Tongue (tissue), 2 donors: ENCODE data around the gene IL1RL2. TPM values are rescaled to one million over a fixed set of nuclear protein-coding genes. Genes with fewer than 3 reads are reported as not detected.

ENCODE experiments used
- DNase-seq: peaks from one replicate; pipeline ENCODE4 v3.0.0-alpha.2; 2015
- total RNA-seq: library from RNA; depleted of rRNA; stranded (reverse); fragments of >200 nt; gene quantifications from one replicate; pipeline ENCODE4 v1.2.3, GENCODE V29; 2014

The IL1RL2 gene
- total RNA-seq = 2.8 TPM

DNA sequence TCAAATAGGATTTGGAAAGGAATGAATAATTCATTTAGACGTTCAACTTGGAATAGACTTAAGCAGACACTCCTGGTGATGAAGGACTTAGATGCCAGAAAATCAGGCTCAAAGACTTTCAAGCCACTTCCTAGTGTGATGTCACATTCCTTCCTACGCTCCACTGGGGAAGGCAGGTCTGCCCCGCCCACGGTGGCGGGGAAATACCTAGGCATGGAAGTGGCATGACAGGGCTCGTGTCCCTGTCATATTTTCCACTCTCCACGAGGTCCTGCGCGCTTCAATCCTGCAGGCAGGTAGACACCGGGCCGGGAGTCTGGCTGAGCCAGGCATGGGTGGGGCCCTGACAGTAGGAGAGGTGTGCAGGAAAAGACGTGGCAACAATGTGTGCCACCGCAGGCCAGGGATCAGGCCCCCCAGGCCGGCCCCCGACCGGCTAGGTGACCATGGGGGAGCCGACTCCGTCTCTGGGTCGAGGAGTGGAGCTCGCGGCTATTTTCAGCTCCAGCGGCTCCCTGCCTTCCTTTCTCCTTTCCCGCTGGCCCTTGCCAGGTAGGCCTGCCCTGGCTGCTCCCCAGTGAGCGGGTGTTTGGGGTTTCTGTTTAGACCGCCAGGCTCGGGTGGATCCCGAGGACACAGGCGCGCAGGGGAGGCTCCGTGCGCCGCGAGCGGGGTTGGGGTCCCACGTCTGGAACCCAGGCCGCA, at the start of gene IL1RL2:
IL1RL2 (plus strand) TSS at position 233 of the 705 bp plus-strand sequence. CDS start 845 bp downstream, outside the sequence.
- peak; percentile 30 for DNase-seq

DNA sequence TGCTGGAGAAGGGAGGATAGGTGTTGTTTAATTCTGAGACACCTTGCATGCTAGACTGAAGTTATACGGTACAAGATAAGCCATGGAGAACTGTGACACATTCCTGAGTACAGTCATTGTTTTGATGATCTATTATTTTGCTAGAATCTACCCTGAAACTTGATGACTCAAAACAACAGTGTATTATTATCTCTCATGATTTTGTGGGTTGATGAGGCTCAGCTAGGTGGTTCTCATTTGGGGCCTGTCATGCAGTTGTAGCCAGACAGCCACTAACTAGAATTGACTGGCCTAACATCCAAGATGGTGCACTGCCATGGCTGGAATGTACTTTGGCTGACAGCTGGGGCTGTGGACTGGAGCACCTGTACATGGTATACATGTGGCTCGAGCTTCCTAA, 49.7 kb upstream of the IL1RL2 start:
- DNase-seq = no peak

DNA sequence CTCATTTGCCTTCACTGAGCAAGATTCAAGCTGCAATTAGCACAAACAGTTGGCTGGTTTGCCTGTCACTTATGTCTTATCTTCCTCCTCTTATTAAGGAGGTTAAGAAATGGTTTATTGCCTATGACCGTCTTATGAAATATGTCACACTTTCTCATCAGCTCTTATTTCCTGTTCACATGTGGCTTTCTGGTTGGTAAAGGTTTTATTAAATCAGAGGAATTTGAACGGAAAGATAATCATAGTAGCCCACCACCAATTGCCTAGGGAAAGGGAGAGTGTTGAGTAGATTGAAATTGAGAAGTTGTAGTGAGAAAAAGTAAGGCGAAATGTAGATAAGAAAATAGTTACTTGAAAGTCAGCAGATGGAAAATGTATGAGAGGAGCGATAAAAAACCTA, 48.5 kb upstream of the IL1RL2 start:
- DNase-seq = no peak

DNA sequence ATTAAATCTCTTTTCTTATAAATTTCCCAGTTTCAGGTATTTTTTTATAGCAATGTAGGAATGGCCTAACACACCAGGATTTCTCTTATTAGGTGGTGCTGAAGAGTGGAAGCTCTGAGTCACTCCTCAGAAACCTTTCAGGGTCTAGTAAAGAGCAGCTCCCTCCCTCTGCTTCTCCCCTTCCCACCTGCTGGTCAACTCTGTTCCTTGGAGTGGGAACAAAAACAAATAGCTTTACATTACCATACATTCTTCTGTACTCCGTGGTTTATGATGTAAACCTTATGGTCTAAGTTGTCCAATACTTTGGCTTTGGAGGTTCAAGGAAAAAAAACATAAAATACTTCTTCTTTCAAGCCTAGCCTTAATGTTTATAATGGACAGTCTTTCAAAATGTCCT, 47.0 kb upstream of the IL1RL2 start:
- DNase-seq = no peak

DNA sequence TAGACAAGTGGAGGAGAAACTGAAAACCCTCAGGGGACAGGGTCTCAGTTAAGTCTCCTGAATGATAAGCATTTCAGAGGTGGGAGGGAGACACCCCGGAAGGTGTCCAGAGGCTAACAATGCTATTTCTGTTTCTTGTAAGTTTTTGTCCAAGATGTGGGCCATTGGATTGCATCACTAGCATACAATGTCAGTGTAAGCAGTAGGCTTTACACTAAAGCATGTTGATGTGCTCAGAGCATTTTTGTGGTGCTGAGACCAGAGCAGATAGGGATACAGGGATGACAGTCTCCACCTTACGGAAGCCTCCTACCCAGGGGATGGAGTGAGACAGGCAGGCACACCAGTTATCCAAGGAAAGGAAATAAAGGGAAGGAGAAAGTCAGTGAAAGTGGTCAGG, 46.4 kb upstream of the IL1RL2 start:
- no peak for DNase-seq

DNA sequence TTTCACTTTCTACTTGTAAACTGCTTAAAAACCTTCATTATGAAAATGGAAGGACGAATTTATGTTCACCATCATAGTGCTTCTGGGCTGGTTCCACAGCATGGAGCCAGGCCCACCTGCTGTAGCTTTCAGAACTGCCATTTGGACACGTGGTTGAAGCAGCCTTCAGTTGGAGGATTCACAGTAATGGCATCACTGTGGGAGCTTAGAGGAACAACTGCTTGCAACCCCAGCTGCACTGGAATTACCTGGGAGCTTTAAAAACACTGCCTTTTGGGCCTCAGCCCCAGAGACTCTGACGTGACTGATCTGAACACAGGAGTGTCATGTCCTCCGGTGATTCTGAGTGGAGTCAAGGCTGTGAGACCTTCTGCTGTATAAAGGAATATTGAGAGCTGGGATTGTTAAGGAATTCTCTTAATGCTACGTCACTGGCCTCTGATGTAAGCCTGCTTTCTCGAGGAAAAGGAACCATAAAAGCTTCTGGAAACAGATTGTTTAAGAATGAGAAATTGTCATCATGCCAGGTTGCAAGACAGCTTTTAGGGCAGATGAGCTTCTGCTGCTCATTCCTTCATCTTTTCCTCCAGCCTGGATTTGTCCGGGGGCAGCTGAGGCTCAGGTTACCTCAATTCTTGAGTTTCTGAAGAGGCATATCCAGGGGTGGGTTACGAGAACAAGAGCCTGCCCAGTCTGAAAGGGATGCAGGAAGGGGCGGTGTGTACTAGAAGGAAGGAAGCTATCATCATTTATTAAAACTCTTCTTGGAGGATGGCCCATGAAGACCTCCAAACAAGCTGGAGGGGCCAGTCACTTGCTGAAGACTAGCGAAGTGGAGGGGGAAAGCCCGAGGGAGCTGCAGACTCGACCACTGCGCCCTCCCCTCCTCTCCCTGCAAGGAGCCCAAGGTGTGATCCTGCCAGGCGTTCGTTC, 45.5 kb upstream of the IL1RL2 start:
- DNase-seq = peak; percentile 63

DNA sequence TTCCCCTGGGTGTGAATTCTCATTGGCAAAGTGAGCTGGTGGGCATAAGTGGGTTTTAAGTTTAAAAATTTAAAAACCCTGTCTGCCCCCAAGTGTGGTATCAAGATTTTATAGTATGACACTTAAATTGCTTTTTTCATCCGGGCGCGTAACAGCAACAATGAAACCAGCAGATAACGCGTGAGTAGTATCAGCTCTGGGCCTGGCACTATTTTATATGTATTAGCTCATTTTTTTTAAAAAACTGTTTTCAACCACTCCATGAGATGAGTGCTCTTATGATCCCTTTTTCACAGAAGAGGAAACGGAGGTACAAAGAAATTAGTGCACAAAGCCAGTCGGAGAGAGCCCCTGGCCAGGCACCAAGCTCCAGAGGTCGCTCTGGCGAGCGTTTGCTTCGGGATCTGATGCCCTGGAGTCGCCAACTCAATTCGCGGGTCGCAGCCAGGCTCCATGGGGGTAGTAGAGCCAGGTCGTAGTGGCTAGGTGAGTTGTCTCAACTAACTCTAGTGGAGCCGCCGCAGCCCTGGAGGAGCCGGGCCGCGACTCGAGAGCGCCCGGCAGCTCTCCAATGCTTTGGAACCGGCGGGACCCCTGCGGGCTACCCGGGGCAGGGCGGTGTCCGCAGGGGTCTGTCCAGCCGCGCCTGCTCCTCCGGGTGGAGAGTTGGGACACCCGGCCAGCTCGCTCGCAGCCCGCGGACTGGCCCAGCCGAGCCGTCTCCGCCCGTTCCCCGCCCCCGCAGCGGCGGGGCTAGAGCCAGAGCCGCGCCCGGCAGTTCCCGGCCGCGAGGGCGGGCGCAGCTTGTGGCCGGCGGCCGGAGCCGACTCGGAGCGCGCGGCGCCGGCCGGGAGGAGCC, 44.6 kb upstream of the IL1RL2 start, which contains the start of gene IL1R1:
IL1R1 (plus strand) TSS at position 777 of the 859 bp plus-strand sequence. CDS start 14,979 bp downstream, outside the sequence.
- peak; percentile 85 for DNase-seq

DNA sequence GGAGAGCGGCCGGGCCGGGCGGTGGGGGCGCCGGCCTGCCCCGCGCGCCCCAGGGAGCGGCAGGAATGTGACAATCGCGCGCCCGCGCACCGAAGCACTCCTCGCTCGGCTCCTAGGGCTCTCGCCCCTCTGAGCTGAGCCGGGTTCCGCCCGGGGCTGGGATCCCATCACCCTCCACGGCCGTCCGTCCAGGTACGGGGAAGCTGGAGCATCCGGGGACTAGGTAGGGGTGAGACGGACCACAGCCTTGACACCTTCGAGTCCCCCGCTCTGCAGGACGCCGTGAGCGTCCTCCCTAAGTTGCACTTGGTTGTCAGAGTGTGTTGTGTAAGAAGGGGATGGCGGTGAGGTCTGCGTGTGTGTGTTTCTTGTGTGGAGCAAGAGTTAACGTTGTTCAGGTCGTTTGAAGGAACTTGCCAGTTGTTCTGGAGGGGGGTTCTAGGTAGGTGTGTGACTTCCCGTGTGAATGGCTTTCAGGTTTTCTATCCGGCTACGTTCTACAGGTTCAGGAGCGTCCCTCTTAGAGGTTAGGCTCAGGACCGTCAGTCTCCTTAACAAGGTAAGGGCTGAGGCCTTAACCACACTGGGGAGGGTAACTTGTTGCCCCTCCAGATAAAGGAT, 43.9 kb upstream of the IL1RL2 start:
- DNase-seq = peak; percentile 46

DNA sequence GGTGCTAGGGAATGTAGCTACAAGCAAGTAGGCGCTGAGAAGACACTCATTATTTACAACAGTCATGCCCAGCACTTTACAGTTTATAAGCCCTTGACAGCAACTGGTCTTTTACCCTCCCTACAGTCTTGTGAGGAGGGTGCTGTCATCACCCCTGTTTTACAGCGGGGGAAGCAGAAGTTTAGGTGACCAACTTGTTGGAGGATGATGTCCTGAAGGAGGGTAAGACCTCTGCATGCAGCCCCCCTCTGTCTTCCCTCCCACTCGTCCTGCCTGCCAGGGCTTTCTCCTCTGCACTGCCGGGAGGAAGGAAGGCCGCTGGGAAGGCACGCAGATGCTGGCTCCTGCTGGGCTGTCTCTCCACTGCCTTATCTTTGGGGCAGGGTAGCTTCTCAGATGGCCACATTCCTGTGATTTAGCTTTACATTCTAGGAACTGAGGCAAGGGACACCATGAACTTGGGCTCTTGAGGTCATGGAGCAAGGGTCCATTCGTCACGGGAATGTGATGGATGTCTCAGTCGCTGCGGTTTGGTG, 43.3 kb upstream of the IL1RL2 start:
- peak; percentile 24 for DNase-seq

DNA sequence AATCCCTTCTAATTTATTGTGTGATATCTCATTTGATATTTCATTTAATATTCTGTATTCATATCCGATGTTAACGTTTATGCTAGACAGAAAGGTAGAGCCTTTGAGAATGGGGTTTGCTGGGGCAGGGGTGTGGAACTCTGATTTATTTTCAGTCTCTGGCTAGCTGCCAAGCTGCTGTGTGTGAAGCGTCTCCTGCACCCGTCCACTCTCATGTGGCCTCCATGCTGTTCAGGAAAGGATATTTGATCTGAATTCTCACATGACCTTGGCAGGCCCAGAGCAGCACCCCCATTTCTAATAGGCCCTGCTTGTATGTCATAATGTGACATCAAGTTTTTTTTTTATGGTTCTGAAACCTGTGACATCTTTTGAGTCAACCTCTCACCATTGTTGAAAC, 42.7 kb upstream of the IL1RL2 start:
- DNase-seq = peak; percentile 51

DNA sequence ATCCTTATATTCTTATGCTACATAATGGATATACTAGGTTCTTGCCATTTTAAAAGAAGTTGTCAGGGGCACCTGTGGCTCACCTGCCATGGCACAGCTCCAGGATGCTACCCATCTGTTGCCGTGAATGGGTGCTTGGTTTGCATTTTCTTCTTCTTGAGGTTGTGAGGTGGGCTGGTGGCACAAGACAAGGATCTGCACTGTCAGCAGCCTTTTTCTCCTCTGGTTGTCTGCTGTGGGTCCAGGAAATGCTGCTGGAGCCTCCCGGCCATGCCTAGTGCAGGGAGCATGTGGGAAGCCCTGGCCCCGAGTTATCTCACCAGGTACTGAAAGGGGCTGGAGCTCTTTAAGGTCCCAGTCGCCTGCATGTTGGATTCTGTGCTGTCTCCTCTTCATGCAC, 41.7 kb upstream of the IL1RL2 start:
- DNase-seq = no peak

DNA sequence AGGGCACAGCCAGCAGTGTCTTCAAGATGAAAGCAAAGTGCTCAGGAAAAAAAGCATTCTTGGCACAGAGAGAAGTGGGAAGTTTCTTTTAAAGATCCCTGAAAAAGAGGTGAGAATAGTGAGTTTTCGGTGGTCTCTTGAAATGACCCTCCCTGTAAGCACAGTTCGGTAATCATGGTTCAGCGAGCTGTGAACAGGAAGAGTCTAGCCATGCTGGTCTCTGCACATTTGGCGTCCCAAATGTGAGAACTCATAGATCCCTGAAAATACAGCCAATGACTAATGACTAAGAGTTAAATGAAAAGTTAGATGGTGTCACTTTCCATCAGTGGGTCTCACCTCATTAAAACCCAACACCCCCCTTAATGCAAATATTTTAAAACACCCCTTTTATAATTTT, 40.9 kb upstream of the IL1RL2 start:
- DNase-seq = no peak

DNA sequence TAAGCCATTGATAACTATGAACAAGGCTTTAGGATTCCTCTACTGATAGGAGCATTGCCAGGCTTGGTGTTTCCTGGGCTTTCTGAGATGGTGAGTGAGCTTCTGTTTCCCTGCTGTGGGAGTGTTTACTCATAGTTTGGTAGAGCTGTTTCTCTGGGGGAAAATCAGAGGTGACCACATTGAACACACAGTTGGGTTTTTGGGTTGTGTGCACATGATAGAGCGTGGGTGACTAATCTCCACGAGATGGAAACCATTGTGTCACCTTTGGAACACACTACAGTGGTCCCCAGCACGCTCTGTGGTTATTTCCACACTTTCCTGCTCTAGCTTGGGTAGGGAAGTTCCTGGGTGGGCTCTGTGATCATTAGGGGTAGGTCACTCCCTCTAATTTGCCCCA, 38.9 kb upstream of the IL1RL2 start:
- DNase-seq = no peak

DNA sequence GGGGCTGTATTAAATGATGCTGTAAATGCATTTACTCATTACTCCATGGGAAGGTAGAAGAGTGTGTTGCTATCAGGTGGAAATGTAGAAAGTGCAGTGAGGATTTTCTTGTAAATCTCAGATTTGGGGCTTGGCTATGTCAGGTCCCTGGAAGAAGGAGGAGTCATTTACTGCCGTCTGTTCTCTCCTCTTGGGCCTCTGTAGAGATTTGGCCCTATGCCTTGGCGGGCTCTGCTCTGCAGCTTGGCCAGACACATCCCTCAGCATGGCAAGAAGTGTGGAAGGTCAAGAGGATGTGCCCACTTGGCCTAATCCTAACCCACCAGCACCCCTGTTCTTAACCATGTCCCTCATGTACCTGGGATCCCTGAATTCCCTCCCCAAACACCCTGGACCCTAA, 37.6 kb upstream of the IL1RL2 start:
- DNase-seq = no peak

DNA sequence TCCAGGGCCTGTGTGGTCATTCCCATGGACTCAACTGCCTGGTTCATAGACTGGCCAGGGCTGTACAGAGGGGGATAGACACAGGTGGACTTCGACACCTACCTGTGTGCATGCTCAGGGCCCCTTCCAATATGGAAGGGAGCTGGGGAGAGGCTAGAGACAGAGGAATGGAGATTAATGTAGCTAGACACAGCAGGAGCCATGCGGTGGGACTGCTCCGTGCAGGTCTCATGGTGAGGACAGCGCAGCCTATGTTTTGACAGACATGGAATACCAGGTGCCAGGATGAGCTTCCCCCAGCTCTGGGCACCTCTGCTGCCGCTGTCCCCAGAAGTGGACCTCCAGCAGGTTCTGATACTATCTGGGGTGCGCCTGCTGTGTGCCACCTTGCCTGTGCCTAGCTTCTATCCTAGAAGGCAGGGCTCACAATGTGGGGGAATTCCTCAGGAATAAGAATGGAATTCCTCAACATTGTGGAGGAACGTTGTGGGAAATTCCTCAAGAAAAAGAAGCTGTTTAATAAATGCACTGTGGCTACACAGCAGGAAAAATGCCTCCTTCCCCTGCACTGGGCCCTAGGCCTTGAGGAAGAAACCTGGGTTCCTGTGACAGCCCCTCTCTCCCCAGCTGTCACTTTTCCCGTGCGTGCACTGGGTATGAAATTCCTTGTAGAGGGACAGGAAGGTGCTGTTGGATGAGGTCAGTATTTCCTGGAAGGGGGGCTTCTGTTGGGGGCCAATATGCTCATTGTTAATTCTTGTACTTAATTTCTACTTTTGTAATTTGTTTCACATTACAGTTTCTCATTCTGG, 37.0 kb upstream of the IL1RL2 start:
- DNase-seq = no peak

DNA sequence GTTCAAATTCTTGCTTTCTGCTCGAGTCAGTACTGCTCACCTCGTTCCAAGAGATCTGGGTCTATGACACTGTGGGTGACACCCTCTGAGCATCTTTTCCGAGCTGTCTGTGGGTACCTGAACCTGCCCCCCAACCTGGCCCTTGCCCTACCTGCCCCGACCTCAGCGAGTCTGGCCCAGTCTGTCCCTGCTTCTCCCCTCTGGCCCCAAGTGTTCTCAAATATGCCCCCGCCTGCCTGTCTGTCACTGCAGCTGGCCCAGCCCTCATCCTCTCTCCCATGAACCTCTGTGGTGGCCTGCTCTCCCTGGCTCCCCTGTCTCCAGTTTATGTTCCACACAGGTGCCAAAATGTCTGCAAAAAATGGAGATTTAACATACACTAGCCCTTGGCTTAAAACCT, 32.5 kb upstream of the IL1RL2 start:
- DNase-seq = no peak

DNA sequence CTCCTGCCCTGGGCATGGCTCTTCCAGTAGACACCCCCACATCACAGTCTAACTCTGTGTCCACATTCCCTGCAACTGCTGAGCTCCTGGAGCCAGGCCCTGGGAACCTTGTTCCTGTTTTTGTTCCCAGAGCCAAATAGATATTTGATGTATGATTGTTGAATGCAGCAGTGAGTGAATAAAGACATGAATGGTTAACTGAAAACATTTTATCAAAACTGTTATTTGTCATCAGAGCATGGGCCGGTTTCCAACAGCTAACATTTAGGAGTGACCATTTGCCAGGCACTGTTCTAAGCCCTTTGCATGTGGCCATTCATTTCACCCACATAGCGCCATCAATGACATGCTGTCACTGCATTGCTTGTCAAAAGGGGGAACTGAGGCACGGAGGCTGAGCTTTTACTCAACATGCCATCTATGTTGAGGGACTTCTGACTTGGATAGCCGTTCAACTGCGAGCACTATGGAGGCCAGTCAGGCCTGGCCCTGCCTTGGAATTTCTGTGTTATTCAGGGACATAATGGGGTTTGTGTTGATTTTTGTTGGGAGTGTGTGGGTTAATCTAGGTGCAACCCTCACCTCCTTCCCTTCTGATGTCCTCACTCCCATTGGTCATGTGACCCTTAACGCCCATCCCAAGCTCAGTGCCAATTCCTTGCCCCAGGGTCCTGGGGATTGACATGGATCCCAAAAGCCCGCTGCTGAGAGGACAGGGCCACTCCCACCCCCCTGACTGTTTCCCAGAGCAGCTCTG, 31.7 kb upstream of the IL1RL2 start:
- DNase-seq = no peak

DNA sequence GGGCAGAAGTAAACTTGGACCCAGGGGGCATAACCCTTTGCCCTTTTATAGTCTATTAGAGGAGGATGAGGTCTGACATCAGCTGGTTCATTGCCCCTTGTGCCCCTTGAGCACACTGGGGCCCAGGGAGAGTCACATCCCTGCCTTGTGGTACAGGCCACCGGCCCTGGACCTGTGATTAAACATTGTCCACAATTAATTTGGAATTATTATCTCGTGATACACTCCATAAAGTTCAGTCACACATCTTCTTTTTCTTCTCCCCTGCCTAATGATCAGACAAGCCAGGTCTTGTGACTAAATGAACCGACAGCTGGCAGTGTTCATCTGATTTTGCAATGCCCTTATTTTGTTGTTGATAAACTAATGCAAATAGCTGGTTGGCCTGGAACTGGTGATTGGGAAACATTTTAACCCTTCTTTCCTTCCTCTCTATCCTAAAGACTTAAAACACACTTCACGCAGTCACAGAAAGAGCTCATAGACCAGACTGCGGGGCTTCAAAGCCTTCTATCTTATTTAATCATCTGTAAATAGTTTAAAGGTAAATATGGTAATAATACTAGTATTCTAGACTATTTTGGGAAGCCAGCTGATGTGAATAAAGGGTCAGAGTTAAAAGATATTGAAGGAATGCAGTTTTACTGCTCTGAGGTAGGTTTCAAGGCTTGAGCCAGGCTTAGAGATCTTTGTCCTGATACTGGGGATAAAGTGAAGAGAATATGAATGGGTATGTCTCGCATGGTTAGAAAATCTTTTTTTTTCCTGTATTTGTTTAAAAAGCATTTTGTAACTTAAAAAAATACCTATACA, 30.9 kb upstream of the IL1RL2 start:
- no peak for DNase-seq
